ENCODE measurements around the gene FUT7.

- TF ChIP-seq CTCF (conservative IDR thresholded peaks at IDR 0.05; ENCODE audit: low read depth, low read length): no peak
- no peak for TF ChIP-seq EZH2 (IDR thresholded peaks at IDR 0.05; ENCODE audit: borderline replicate concordance, low read depth, low read length, poor library complexity, severe bottlenecking)
Measured at GRCh38 chr9:137009217-137009616, 22.7 kb downstream of the FUT7 start.
